ENCODE results near the gene SAMSN1. TPM values are rescaled to one million over a fixed set of nuclear protein-coding genes. Genes with fewer than 3 reads are reported as not detected.

SAMSN1 gene
- total and polyA plus RNA-seq, 7 experiments from 2014 or later: 25.5 to 136 (median 34.4) TPM

DNA sequence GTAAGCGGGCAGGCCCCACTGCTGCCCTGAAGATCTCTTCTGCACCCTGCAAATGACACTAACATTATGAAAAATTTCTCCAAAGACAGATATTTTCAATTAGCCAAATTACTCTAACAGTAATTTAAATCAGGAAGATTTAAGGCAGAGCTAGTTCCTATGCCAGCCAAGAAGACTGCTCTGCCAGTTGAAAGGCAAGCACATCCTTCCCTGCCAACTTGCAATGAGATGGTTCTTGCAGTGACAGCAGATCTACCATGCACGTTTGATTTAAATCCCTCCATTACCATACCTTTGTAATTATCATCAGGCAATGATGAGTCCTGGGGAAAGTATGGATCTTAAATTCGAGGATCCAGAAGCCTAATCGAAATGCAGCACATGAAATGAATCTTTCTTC lies 76.5 kb downstream of the SAMSN1 start:
- Mint-ChIP-seq H3K9me3 (peaks cover 0 to 5% (median 0%) of the 10 kb centered on the region in 11 donors), H3K27ac (no peak overlapping the region), H3K27me3 (no peaks in the 10 kb centered on the region), H3K4me1 (peaks cover 0 to 3% (median 0%) of the 10 kb centered on the region in 7 donors), H3K36me3 (peaks cover 0 to 7% (median 0%) of the 10 kb centered on the region in 5 donors), H3K4me3 (no peak overlapping the region)
- POLR2A ChIA-PET: no interaction called here
- Histone ChIP-seq H3K36me3 (ENCODE audit: control insufficient read depth in 2 of 3, insufficient read depth in 3 of 3, low read length in 3 of 3) (no peaks in the 10 kb centered on the region), H3K27me3 (ENCODE audit: control insufficient read depth in 2 of 2, insufficient read depth in 2 of 2, low read length in 2 of 2) (no peaks in the 10 kb centered on the region), H3K27ac (ENCODE audit: low read depth, low read length) (no peak overlapping the region), H3K4me1 (ENCODE audit: control insufficient read depth in 2 of 2, insufficient read depth in 2 of 2, low read length in 2 of 2) (no peaks in the 10 kb centered on the region), H3K9me3 (ENCODE audit: control insufficient read depth in 2 of 3, low read length in 3 of 3) (no peaks in the 10 kb centered on the region), H3K4me3 (ENCODE audit: low read length) (no peak overlapping the region)
- DNase-seq (no peak), ATAC-seq (no peak)
- intact Hi-C loops (cut with micrococcal nuclease): no loop called here
- CTCF ChIA-PET: no interaction called here

- CTCF ChIA-PET: interaction anchor here (0.7 kb wide), 1 partner anchor 269 kb away, joined by 3 read pairs; no protein-coding TSS in a partner anchor
- H3K27ac Mint-ChIP-seq: no peak overlapping the region
- no peaks in the 10 kb centered on the region for H3K9me3 ChIP-seq (ENCODE audit: control insufficient read depth in 2 of 3, low read length in 3 of 3)
- H3K4me1 ChIP-seq (ENCODE audit: control insufficient read depth in 2 of 2, insufficient read depth in 2 of 2, low read length in 2 of 2): no peaks in the 10 kb centered on the region
- H3K27ac ChIP-seq (ENCODE audit: low read depth, low read length): no peak overlapping the region
- peaks cover 0 to 11% (median 0%) of the 10 kb centered on the region in 5 donors for H3K36me3 Mint-ChIP-seq
- no peaks in the 10 kb centered on the region for H3K27me3 ChIP-seq (ENCODE audit: control insufficient read depth in 2 of 2, insufficient read depth in 2 of 2, low read length in 2 of 2)
- DNase-seq (no peak), ATAC-seq (no peak)
- H3K4me3 Mint-ChIP-seq: no peak overlapping the region
- H3K36me3 ChIP-seq (ENCODE audit: control insufficient read depth in 2 of 3, insufficient read depth in 3 of 3, low read length in 3 of 3): no peaks in the 10 kb centered on the region
- intact Hi-C loops (cut with micrococcal nuclease): no loop called here
- peaks cover 0 to 3% (median 0%) of the 10 kb centered on the region in 7 donors for H3K4me1 Mint-ChIP-seq
- POLR2A ChIA-PET: no interaction called here
- no peak overlapping the region for H3K4me3 ChIP-seq (ENCODE audit: low read length)
- peaks cover 0 to 7% (median 0%) of the 10 kb centered on the region in 11 donors for H3K9me3 Mint-ChIP-seq
- H3K27me3 Mint-ChIP-seq: no peaks in the 10 kb centered on the region
These were observed 79.4 kb downstream of the SAMSN1 start for GRCh38 chr21:14466715-14467114.

- ChIA-PET CTCF (no interaction called here), POLR2A (no interaction called here)
- no peak overlapping the region for H3K4me3 Mint-ChIP-seq
These were observed 88.4 kb downstream of the SAMSN1 start for GRCh38 chr21:14457762-14458161.

DNA sequence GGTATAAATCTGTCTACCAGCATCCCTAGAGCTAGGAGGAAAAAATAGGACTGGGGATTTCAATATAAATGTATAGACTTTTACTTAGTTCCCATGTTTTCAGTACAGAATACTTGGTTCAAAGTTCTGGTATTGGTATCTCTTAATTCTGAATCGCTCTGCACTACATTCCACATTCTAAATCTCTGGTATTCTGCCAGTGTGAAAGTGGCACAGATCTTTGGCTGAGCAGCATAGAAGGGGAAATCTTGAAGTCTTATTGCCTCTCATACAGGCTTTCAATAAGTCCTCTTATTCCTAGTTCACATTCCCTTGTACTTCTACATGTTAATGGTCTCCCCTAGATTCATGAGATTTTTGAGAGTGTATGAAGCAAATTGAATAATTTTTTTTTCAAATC lies 89.2 kb downstream of the SAMSN1 start:
- ATAC-seq (no peak), DNase-seq (no peak)
- intact Hi-C loops (cut with micrococcal nuclease): no loop called here
- H3K27me3 ChIP-seq (ENCODE audit: control insufficient read depth in 2 of 2, insufficient read depth in 2 of 2, low read length in 2 of 2): no peaks in the 10 kb centered on the region
- H3K4me1 ChIP-seq (ENCODE audit: control insufficient read depth in 2 of 2, insufficient read depth in 2 of 2, low read length in 2 of 2): peaks cover 0 to 4% of the 10 kb centered on the region in 2 donors
- Mint-ChIP-seq H3K36me3 (peaks cover 0 to 24% (median 0%) of the 10 kb centered on the region in 5 donors), H3K9me3 (peaks cover 0 to 12% (median 0%) of the 10 kb centered on the region in 11 donors), H3K27me3 (no peaks in the 10 kb centered on the region), H3K27ac (no peak overlapping the region), H3K4me1 (peaks cover 0 to 48% (median 10%) of the 10 kb centered on the region in 7 donors), H3K4me3 (no peak overlapping the region)
- H3K9me3 ChIP-seq (ENCODE audit: control insufficient read depth in 2 of 3, low read length in 3 of 3): no peaks in the 10 kb centered on the region
- H3K27ac ChIP-seq (ENCODE audit: low read depth, low read length): no peak overlapping the region
- ChIA-PET POLR2A (interaction anchor here (0.7 kb wide), 1 partner anchor 11 kb away, joined by 4 read pairs; no protein-coding TSS in a partner anchor), CTCF (no interaction called here)
- H3K36me3 ChIP-seq (ENCODE audit: control insufficient read depth in 2 of 3, insufficient read depth in 3 of 3, low read length in 3 of 3): no peaks in the 10 kb centered on the region
- no peak overlapping the region for H3K4me3 ChIP-seq (ENCODE audit: low read length)

More at GRCh38 chr21:14457762-14458161, 88.4 kb downstream of the SAMSN1 start:
- intact Hi-C loops (cut with micrococcal nuclease): no loop called here
- Histone ChIP-seq H3K27ac (ENCODE audit: low read depth, low read length) (no peak overlapping the region), H3K27me3 (ENCODE audit: control insufficient read depth in 2 of 2, insufficient read depth in 2 of 2, low read length in 2 of 2) (no peaks in the 10 kb centered on the region), H3K36me3 (ENCODE audit: control insufficient read depth in 2 of 3, insufficient read depth in 3 of 3, low read length in 3 of 3) (no peaks in the 10 kb centered on the region), H3K9me3 (ENCODE audit: control insufficient read depth in 2 of 3, low read length in 3 of 3) (no peaks in the 10 kb centered on the region), H3K4me3 (ENCODE audit: low read length) (no peak overlapping the region), H3K4me1 (ENCODE audit: control insufficient read depth in 2 of 2, insufficient read depth in 2 of 2, low read length in 2 of 2) (peaks cover 0 to 4% of the 10 kb centered on the region in 2 donors)
- no peaks in the 10 kb centered on the region for H3K27me3 Mint-ChIP-seq
- peaks cover 0 to 12% (median 0%) of the 10 kb centered on the region in 11 donors for H3K9me3 Mint-ChIP-seq
- no peak for ATAC-seq
- DNase-seq: no peak
- no peak overlapping the region for H3K27ac Mint-ChIP-seq
- peaks cover 0 to 24% (median 0%) of the 10 kb centered on the region in 5 donors for H3K36me3 Mint-ChIP-seq
- peaks cover 0 to 40% (median 10%) of the 10 kb centered on the region in 7 donors for H3K4me1 Mint-ChIP-seq

GRCh38 chr21:14454016-14455009 lies 91.8 kb downstream of the SAMSN1 start:
- Mint-ChIP-seq H3K4me3 (peak overlapping the region in 1 of 10 donors; percentile 53), H3K36me3 (peaks cover 0 to 23% (median 0%) of the 10 kb centered on the region in 5 donors), H3K4me1 (peaks cover 0 to 62% (median 10%) of the 10 kb centered on the region in 7 donors), H3K27me3 (no peaks in the 10 kb centered on the region), H3K27ac (peak overlapping the region in 2 of 9 donors; percentile 57 to 87), H3K9me3 (peaks cover 0 to 6% (median 0%) of the 10 kb centered on the region in 11 donors)
- no peak for DNase-seq
- no peaks in the 10 kb centered on the region for H3K36me3 ChIP-seq (ENCODE audit: control insufficient read depth in 2 of 3, insufficient read depth in 3 of 3, low read length in 3 of 3)
- peaks cover 0 to 4% of the 10 kb centered on the region in 2 donors for H3K4me1 ChIP-seq (ENCODE audit: control insufficient read depth in 2 of 2, insufficient read depth in 2 of 2, low read length in 2 of 2)
- H3K9me3 ChIP-seq (ENCODE audit: control insufficient read depth in 2 of 3, low read length in 3 of 3): no peaks in the 10 kb centered on the region
- no peak for ATAC-seq
- H3K27me3 ChIP-seq (ENCODE audit: control insufficient read depth in 2 of 2, insufficient read depth in 2 of 2, low read length in 2 of 2): no peaks in the 10 kb centered on the region
- H3K4me3 ChIP-seq (ENCODE audit: low read length): no peak overlapping the region
- CTCF ChIA-PET: no interaction called here
- POLR2A ChIA-PET: interaction anchor here (0.6 kb wide), 1 partner anchor 226 kb away, joined by 3 read pairs; no protein-coding TSS in a partner anchor
- no peak overlapping the region for H3K27ac ChIP-seq (ENCODE audit: low read depth, low read length)
- intact Hi-C loops (cut with micrococcal nuclease): loop anchor here in 1 of 2 donors (5.0 kb wide), 3 partner anchors 78 to 308 kb away; no protein-coding TSS in a partner anchor

DNA sequence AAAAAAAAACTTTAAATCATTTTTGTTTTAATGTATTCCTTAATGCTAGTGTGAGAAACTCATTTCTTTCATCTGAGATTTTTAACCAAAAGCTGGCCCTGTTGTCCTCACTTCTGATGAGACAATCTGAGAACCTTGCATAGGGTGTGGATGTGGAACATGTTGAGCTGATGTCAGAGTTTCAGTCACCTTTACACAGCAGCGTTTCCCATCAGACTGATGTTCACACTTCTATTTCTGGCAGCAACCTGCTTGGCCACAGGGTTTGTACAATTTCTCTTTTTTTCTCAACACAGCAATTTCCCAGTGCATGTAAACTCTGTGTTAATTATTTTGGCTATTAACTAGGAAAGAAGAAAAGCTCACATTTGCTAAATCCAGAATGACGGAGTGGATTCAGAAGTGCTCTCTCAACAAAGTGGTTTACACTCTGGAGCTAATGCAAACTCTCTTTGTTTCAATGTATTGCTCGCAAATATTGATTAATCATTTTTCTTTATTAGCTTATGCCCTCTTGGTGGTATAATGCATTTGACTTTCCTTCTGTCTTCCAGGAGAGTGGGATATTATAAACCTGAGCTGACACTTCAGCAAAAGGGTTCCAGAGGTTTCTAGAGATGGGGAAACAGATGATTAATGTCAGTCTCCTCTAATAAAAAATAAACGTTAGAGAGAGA lies 92.6 kb downstream of the SAMSN1 start:
- Mint-ChIP-seq H3K4me3 (peak overlapping the region in 1 of 10 donors; percentile 53), H3K9me3 (peaks cover 0 to 6% (median 0%) of the 10 kb centered on the region in 11 donors), H3K27ac (peak overlapping the region in 1 of 9 donors; percentile 87), H3K4me1 (peaks cover 0 to 67% (median 10%) of the 10 kb centered on the region in 7 donors), H3K36me3 (peaks cover 0 to 22% (median 0%) of the 10 kb centered on the region in 5 donors), H3K27me3 (no peaks in the 10 kb centered on the region)
- intact Hi-C loops (cut with micrococcal nuclease): loop anchor here in 1 of 2 donors (2.0 to 5.0 kb wide), 4 partner anchors 29 to 309 kb away; no protein-coding TSS in a partner anchor
- DNase-seq (no peak), ATAC-seq (no peak)
- no peaks in the 10 kb centered on the region for H3K36me3 ChIP-seq (ENCODE audit: control insufficient read depth in 2 of 3, insufficient read depth in 3 of 3, low read length in 3 of 3)
- ChIA-PET POLR2A (no interaction called here), CTCF (no interaction called here)
- H3K4me1 ChIP-seq (ENCODE audit: control insufficient read depth in 2 of 2, insufficient read depth in 2 of 2, low read length in 2 of 2): peaks cover 0 to 4% of the 10 kb centered on the region in 2 donors
- H3K27ac ChIP-seq (ENCODE audit: low read depth, low read length): no peak overlapping the region
- no peak overlapping the region for H3K4me3 ChIP-seq (ENCODE audit: low read length)
- H3K9me3 ChIP-seq (ENCODE audit: control insufficient read depth in 2 of 3, low read length in 3 of 3): no peaks in the 10 kb centered on the region
- no peaks in the 10 kb centered on the region for H3K27me3 ChIP-seq (ENCODE audit: control insufficient read depth in 2 of 2, insufficient read depth in 2 of 2, low read length in 2 of 2)
